GM12878 (cell line): ENCODE measurements around the gene SCUBE2. TPM values are rescaled to one million over a fixed set of nuclear protein-coding genes. Genes with fewer than 3 reads are reported as not detected.
A peak's percentile ranks its signal among the peaks of the same experiment; 100 is the strongest.

Experiments
- ATAC-seq: fragments of 200-7000 bp; cut with Tn5 transposase; 3 replicates; pipeline ENCODE4 v1.9.1; 2020; ENCODE audit warnings: mild to moderate bottlenecking, moderate library complexity
- Bru-seq: library from RNA; stranded (reverse); fragments of 400-500 nt; gene quantifications from one replicate; lab custom pipeline; 2021; lab: Mats Ljungman, UMichigan
- BruChase-seq, 2 experiments: library from RNA; stranded (reverse); fragments of 400-500 nt; gene quantifications; one replicate each; lab custom pipeline; 2021; lab: Mats Ljungman, UMichigan
- BruUV-seq: library from RNA; stranded (reverse); fragments of 400-500 nt; replicated peaks from 2 replicates; lab custom pipeline; 2021; lab: Mats Ljungman, UMichigan
- CTCF ChIA-PET: fragments of 300-600 bp; sonication (Branson Sonifier 250); formaldehyde crosslinking; extraction: SDS; loops from one replicate; lab custom pipeline; 2021; ENCODE audit warnings: inconsistent platforms; lab: Yijun Ruan, JAX
- POLR2A ChIA-PET: fragments of 350-600 bp; formaldehyde crosslinking; extraction: SDS; loops from one replicate; lab custom pipeline; 2021; ENCODE audit warnings: inconsistent platforms; lab: Charles Lee
- RAD21 ChIA-PET: fragments of 300-600 bp; sonication (Branson Sonifier 250); formaldehyde crosslinking; loops from one replicate; lab custom pipeline; 2023; ENCODE audit warnings: antibody characterized with exemption; ENCODE audit not compliant: unreplicated experiment; lab: Charles Lee
- SMC1A ChIA-PET: fragments of 300-600 bp; sonication (Branson Sonifier 250); formaldehyde crosslinking; loops from one replicate; lab custom pipeline; 2023; ENCODE audit not compliant: unreplicated experiment, uncharacterized antibody; lab: Charles Lee
- DNase-seq: peaks from one replicate; pipeline ENCODE4 v3.0.0-alpha.2; 2011; ENCODE audit warnings: low read depth, low spot score
- FAIRE-seq: peaks from 3 replicates; lab custom pipeline; 2011; peaks lifted over from hg19 to GRCh38; lab: Jason Lieb, UNC
- H2AFZ ChIP-seq: 2 replicates; pipeline ENCODE4 v1.6.0; 2011; ENCODE audit warnings: low read depth, low read length, control low read depth; ENCODE audit not compliant: control insufficient read depth
- H3K27ac ChIP-seq: 2 replicates; pipeline ENCODE4 v1.5.1; 2011; ENCODE audit warnings: control low read depth; ENCODE audit not compliant: control insufficient read depth, insufficient read depth
- H3K27me3 ChIP-seq, 2 experiments: replicated peaks in 1 of 2; 2 replicates each; pipeline versions ENCODE4 v1.6.0 to v1.6.1; 2011; ENCODE audit warnings: low read length in 1 of 2; ENCODE audit not compliant: control insufficient read depth in 2 of 2, insufficient read depth in 2 of 2
- H3K36me3 ChIP-seq, 2 experiments: 2 replicates each; pipeline ENCODE4 v1.5.1; 2011; ENCODE audit warnings: low read length in 1 of 2; ENCODE audit not compliant: control insufficient read depth in 2 of 2, insufficient read depth in 2 of 2
- H3K4me1 ChIP-seq: 2 replicates; pipeline ENCODE4 v1.6.1; 2011; ENCODE audit warnings: mild to moderate bottlenecking, low read length, moderate library complexity, mixed read lengths; ENCODE audit not compliant: control insufficient read depth, insufficient read depth
- H3K4me2 ChIP-seq: 2 replicates; pipeline ENCODE4 v1.6.0; 2011; ENCODE audit warnings: control low read depth; ENCODE audit not compliant: control insufficient read depth, insufficient read depth
- H3K4me3 ChIP-seq: fragments of 200-600 bp; sonication (generic); 2 replicates; pipeline ENCODE4 v1.5.1; 2016
- H3K79me2 ChIP-seq: 2 replicates; pipeline ENCODE4 v1.6.0; 2011; ENCODE audit warnings: low read length; ENCODE audit not compliant: control insufficient read depth, insufficient read depth
- H3K9ac ChIP-seq: 2 replicates; pipeline ENCODE4 v1.8.0; 2011; ENCODE audit warnings: low read length, control low read depth, mixed read lengths; ENCODE audit not compliant: control insufficient read depth, insufficient read depth
- H3K9me3 ChIP-seq: replicated peaks from 3 replicates; pipeline ENCODE4 v1.5.1; 2011; ENCODE audit warnings: mild to moderate bottlenecking, low read length; ENCODE audit not compliant: control insufficient read depth, insufficient read depth
- H4K20me1 ChIP-seq: 2 replicates; pipeline ENCODE4 v1.6.0; 2011; ENCODE audit not compliant: control insufficient read depth, insufficient read depth
- IRF4 ChIP-seq: IDR thresholded peaks from 2 replicates; pipeline ENCODE4 v1.6.1; 2011; ENCODE audit warnings: low read depth, low read length
- SUZ12 ChIP-seq: fragments of 200-600 bp; sonication (generic); IDR thresholded peaks from one replicate; pipeline ENCODE4 v1.6.1; 2018; ENCODE audit warnings: antibody characterized with exemption, mild to moderate bottlenecking; ENCODE audit not compliant: unreplicated experiment
- WGBS: methylation state at CpG from one replicate; pipeline ENCODE4 v1.1.6; 2016; ENCODE audit warnings: low lambda C conversion rate; ENCODE audit not compliant: insufficient replicate concordance, insufficient coverage; ENCODE audit errors: missing lambda C conversion rate; 5-methylcytosine and 5-hydroxymethylcytosine counted together
- in situ Hi-C: fragments of 300-500 bp; cut with MboI; formaldehyde crosslinking; loops from 9 replicates; pipeline ENCODE4 v1.14.3; 2018; ENCODE audit warnings: mixed read lengths
- intact Hi-C: fragments of 100-400 bp; cut with micrococcal nuclease; formaldehyde crosslinking; loops from one replicate; pipeline ENCODE4 v1.14.2; 2022; ENCODE audit not compliant: unreplicated experiment
- long read RNA-seq, 2 experiments: library from polyadenylated mRNA; unstranded; transcript quantifications; one replicate each; pipeline ENCODE4 v2.0.0, GENCODE V29; 2019 to 2020
- polyA minus RNA-seq, 3 experiments: library from RNA; depleted of rRNA, polyadenylated mRNA; stranded (reverse); fragments of >200 nt; gene quantifications; 2 replicates each; pipeline ENCODE4 v1.2.3, GENCODE V29; 2011
- polyA plus RNA-seq, 11 experiments: library from polyadenylated mRNA; depleted of rRNA in 4 of 11; unstranded in 6 of 11; stranded (reverse) in 5 of 11; fragments of >200 nt; fragmentation: Nextera tagmentation in 4 of 11; fragmentation: Illumina TruSeq in 1 of 11; extraction: Ambion mirVana in 4 of 11; extraction: Trizol in 1 of 11; gene quantifications; 1 replicate in 1 of 11; 2 replicates in 10 of 11; pipeline versions ENCODE4 v1.2.1 to v1.2.3, GENCODE V29; 2011 to 2016; ENCODE audit warnings: inconsistent platforms in 2 of 11, missing spikeins in 2 of 11, low read depth in 1 of 11
- total RNA-seq, 4 experiments: library from RNA; depleted of rRNA in 3 of 4; stranded (reverse); fragments of >200 nt in 3 of 4; fragmentation: Illumina TruSeq in 1 of 4; extraction: Trizol in 1 of 4; gene quantifications; 2 replicates each; pipeline versions ENCODE4 v1.2.1 to v1.2.3, GENCODE V29; 2013 to 2021

The SCUBE2 gene
- total RNA-seq (2013; cell fraction: nucleolus; rRNA removed) = 5.6 and 6.9 TPM in 2 replicates
- total RNA-seq (2014; rRNA removed) (0.27 and 0.56 TPM in 2 replicates), total RNA-seq (2014; rRNA removed; fragmentation: Illumina TruSeq; extraction: Trizol) (0.23 and 0.27 TPM in 2 replicates), total RNA-seq (2021) (0.24 and 0.31 TPM in 2 replicates), polyA plus RNA-seq (2011; rRNA removed) (0.31 and 0.52 TPM in 2 replicates), polyA plus RNA-seq (2014; fragmentation: Illumina TruSeq; extraction: Trizol) (0.06 and 0.12 TPM in 2 replicates), polyA plus RNA-seq (2014; fragmentation: Nextera tagmentation; extraction: Ambion mirVana) (under 1 TPM in 1 of 2 experiments, not detected in 1; 0.35 TPM), polyA plus RNA-seq (2014; rRNA removed) (0.10 and 0.18 TPM in 2 replicates), polyA plus RNA-seq (2016; fragmentation: Nextera tagmentation; extraction: Ambion mirVana) (under 1 TPM in 1 of 2 experiments, not detected in 1; 0.54 TPM), polyA minus RNA-seq (2011; rRNA and poly(A)+ RNA removed) (1.4 and 2.7 TPM in 2 replicates), Bru-seq, nascent RNA (percentile 14 among the genes with signal in this experiment), BruChase-seq, experiment 1, labeled RNA remaining after a 6-hour chase (percentile 24 among the genes with signal in this experiment), BruChase-seq, experiment 2, labeled RNA remaining after a 2-hour chase (percentile 23 among the genes with signal in this experiment)
- polyA plus RNA-seq (2011; ENCODE audit: low read depth) = 0.10 TPM
- 0.10 and 0.15 TPM in 2 replicates for polyA plus RNA-seq (2011; cell fraction: cytosol; rRNA removed)
- 1.3 and 1.9 TPM in 2 replicates for polyA plus RNA-seq (2011; cell fraction: nucleus; rRNA removed)
- polyA plus RNA-seq (2012) = 0.18 and 0.25 TPM in 2 replicates
- polyA minus RNA-seq (2011; cell fraction: cytosol; rRNA and poly(A)+ RNA removed) = not detected in 2 replicates
- 0.97 and 1.6 TPM in 2 replicates for polyA minus RNA-seq (2011; cell fraction: nucleus; rRNA and poly(A)+ RNA removed)
- long read RNA-seq, experiment 1 = 0 reads
- long read RNA-seq, experiment 2 = 0 reads

DNA sequence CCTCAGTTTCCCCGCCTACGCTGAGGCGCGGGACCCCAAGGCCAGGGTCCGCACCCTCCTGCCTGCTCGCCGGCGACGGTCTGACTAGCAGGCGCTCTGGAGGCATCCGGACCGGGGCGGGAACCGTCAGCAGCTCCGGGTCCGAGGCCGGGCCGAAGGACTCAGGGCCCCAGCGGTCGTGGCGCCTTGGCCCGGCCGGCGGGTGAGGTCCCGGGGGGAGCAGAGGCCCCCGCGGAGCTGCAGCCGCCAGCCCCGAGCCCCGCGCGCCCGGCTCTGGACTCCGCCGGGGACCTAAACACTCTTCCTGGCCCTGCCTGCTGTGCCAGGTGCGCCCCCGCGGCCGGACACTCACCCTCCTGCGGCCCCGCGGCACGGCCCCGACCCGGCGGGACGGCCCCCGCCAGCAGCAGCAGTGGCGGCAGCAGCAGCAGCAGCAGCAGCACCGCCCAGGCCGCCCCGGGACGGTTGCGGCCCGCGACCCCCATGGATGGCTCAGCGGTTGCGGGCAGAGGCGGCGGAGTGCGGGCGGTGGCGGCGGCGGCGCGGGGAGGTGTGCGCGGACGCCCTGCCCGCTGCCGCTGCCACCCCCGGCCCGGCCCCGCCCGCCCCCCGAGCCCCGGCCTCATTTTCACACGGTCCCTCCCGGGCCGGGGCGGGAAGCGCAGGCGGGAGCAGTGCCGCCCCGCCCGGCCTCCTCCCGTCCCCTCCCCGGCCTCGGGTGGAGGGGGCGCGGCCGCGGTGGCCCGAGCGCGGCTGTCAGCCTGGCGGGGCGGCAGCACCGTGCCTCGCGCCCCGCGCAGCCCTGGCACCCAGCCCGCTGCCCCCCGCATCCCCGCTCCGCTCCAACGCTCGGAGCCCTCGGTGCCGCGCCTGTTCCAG lies at the start of gene SCUBE2:
SCUBE2 (minus strand) TSS at position 556 of the 879 bp plus-strand sequence; CDS start at position 485, 71 bp downstream.
- ChIA-PET RAD21 (interaction anchor here (1.1 kb wide), 1 partner anchor 76 kb away, joined by 4 read pairs; no protein-coding TSS in a partner anchor), CTCF (interaction anchor here (1.7 kb wide), 1 partner anchor 76 kb away, joined by 6 read pairs; no protein-coding TSS in a partner anchor), SMC1A (no interaction called here), POLR2A (no interaction called here)
- H3K27ac ChIP-seq = no peak within 1 kb of the TSS
- H4K20me1 ChIP-seq = no peaks in the 10 kb centered on the region
- no peaks in the 10 kb centered on the region for H3K9me3 ChIP-seq
- no peaks in the 10 kb centered on the region for H3K79me2 ChIP-seq
- no peak within 1 kb of the TSS for H3K9ac ChIP-seq
- FAIRE-seq (no peak), ATAC-seq (peak; percentile 50), DNase-seq (no peak)
- in situ Hi-C loops = no loop called here
- no TSS peak for BruUV-seq
- WGBS = 3% methylated on average over 40 of the region's 113 CpGs
- no peak within 1 kb of the TSS for H3K4me3 ChIP-seq
- TF ChIP-seq SUZ12 (peak; percentile 97), IRF4 (no peak)
- H2AFZ ChIP-seq = no peak within 1 kb of the TSS
- H3K4me1 ChIP-seq = no peaks in the 10 kb centered on the region
- 0 out of 2 replicates have a peak within 1 kb of the TSS, but pooled peaks have one; percentile 17 for H3K4me2 ChIP-seq
- intact Hi-C loops = loop anchor here (10.0 kb wide), 1 partner anchor 76 kb away; no protein-coding TSS in a partner anchor
- H3K27me3 ChIP-seq = peaks cover 13 to 26% of the 10 kb centered on the region in 2 experiments
- H3K36me3 ChIP-seq = no peaks in the 10 kb centered on the region
